GM23248 (cell line): ENCODE results near the gene ELOVL5. TPM values are rescaled to one million over a fixed set of nuclear protein-coding genes. Genes with fewer than 3 reads are reported as not detected.
A peak's percentile ranks its signal among the peaks of the same experiment; 100 is the strongest.

ENCODE experiments used
- DNase-seq: peaks from one replicate; pipeline ENCODE4 v3.0.0-alpha.2; 2015
- H2AFZ ChIP-seq: fragments of 200-600 bp; sonication (generic); 2 replicates; pipeline ENCODE4 v1.6.1; 2016; ENCODE audit warnings: antibody characterized with exemption
- H3F3A ChIP-seq: fragments of 200-600 bp; sonication (generic); 2 replicates; pipeline ENCODE4 v1.6.1; 2016; ENCODE audit warnings: mild to moderate bottlenecking, antibody characterized with exemption, mixed run types; ENCODE audit not compliant: insufficient read depth
- H3K27ac ChIP-seq: fragments of 200-600 bp; sonication (generic); 2 replicates; pipeline ENCODE4 v1.5.1; 2016; ENCODE audit warnings: mild to moderate bottlenecking
- H3K27me3 ChIP-seq: fragments of 200-600 bp; sonication (generic); replicated peaks from 2 replicates; pipeline ENCODE4 v1.6.1; 2016; ENCODE audit warnings: mild to moderate bottlenecking; ENCODE audit not compliant: insufficient read depth
- H3K36me3 ChIP-seq: fragments of 200-600 bp; sonication (generic); 2 replicates; pipeline ENCODE4 v1.6.1; 2016; ENCODE audit warnings: low read depth, mild to moderate bottlenecking
- H3K4me1 ChIP-seq: fragments of 200-600 bp; sonication (generic); 2 replicates; pipeline ENCODE4 v1.6.1; 2016; ENCODE audit warnings: mild to moderate bottlenecking; ENCODE audit not compliant: insufficient read depth
- H3K4me2 ChIP-seq: fragments of 200-600 bp; sonication (generic); one replicate; pipeline ENCODE4 v1.6.1; 2016; ENCODE audit warnings: mild to moderate bottlenecking; ENCODE audit not compliant: unreplicated experiment
- H3K4me3 ChIP-seq: fragments of 200-600 bp; sonication (generic); 2 replicates; pipeline ENCODE4 v1.5.1; 2016; ENCODE audit warnings: mild to moderate bottlenecking
- H3K79me2 ChIP-seq: fragments of 200-600 bp; sonication (generic); 2 replicates; pipeline ENCODE4 v1.6.1; 2016; ENCODE audit warnings: mild to moderate bottlenecking; ENCODE audit not compliant: insufficient read depth
- H3K9ac ChIP-seq: fragments of 200-600 bp; sonication (generic); 2 replicates; pipeline ENCODE4 v1.6.1; 2016; ENCODE audit warnings: mild to moderate bottlenecking
- H3K9me2 ChIP-seq: fragments of 200-600 bp; sonication (generic); 2 replicates; pipeline ENCODE4 v1.6.1; 2016; ENCODE audit warnings: mixed run types, mild to moderate bottlenecking, moderate library complexity; ENCODE audit not compliant: insufficient read depth
- H3K9me3 ChIP-seq: fragments of 200-600 bp; sonication (generic); one replicate; pipeline ENCODE4 v1.6.1; 2017; ENCODE audit warnings: low read depth
- H4K20me1 ChIP-seq: fragments of 200-600 bp; sonication (generic); 2 replicates; pipeline ENCODE4 v1.6.0; 2016; ENCODE audit not compliant: insufficient read depth
- EZH2 ChIP-seq: fragments of 200-600 bp; sonication (generic); IDR thresholded peaks from 2 replicates; pipeline ENCODE4 v1.6.1; 2018; ENCODE audit warnings: antibody characterized with exemption, mild to moderate bottlenecking; ENCODE audit not compliant: insufficient read depth, poor library complexity, severe bottlenecking
- EZH2phosphoT487 ChIP-seq: fragments of 200-600 bp; sonication (generic); IDR thresholded peaks from 2 replicates; pipeline ENCODE4 v1.6.1; 2018; ENCODE audit warnings: antibody characterized with exemption, moderate library complexity, mild to moderate bottlenecking, low read depth; ENCODE audit not compliant: insufficient read depth
- WGBS, 2 experiments: methylation state at CpG; one replicate each; pipeline ENCODE4 v1.1.6; 2015 to 2017; ENCODE audit warnings: low lambda C conversion rate in 2 of 2, low coverage in 1 of 2; ENCODE audit errors: missing lambda C conversion rate in 2 of 2; 5-methylcytosine and 5-hydroxymethylcytosine counted together
- in situ Hi-C: fragments of 300-500 bp; cut with MboI; formaldehyde crosslinking; loops from 2 replicates; pipeline ENCODE4 v1.15.0; 2020
- polyA plus RNA-seq: library from polyadenylated mRNA; unstranded; fragments of >200 nt; fragmentation: Nextera tagmentation; extraction: Ambion mirVana; gene quantifications from 2 replicates; pipeline ENCODE4 v1.2.1, GENCODE V29; 2016
- total RNA-seq: library from RNA; depleted of rRNA; stranded (reverse); fragments of >200 nt; shearing (Covaris generic); gene quantifications from 2 replicates; pipeline ENCODE4 v1.2.3, GENCODE V29; 2014

Gene ELOVL5
- total and polyA plus RNA-seq, 2 experiments from 2014 or later: 70.8 to 87.3 TPM

GRCh38 chr6:53361549-53362031, 12.8 kb upstream of the ELOVL5 start:
- 81 to 84% methylated on average over 4 of the region's 4 CpGs for WGBS, 2 experiments
- no peak overlapping the region for H3K4me3 ChIP-seq
- H3K27me3 ChIP-seq: no peaks in the 10 kb centered on the region
- H3F3A ChIP-seq: peaks cover 34% of the 10 kb centered on the region
- peak overlapping the region; percentile 43 for H3K27ac ChIP-seq
- H3K4me1 ChIP-seq: peaks cover 32% of the 10 kb centered on the region
- in situ Hi-C loops: no loop called here
- TF ChIP-seq EZH2phosphoT487: no peak
- TF ChIP-seq EZH2: no peak
- H2AFZ ChIP-seq: no peak overlapping the region
- no peaks in the 10 kb centered on the region for H3K9me2 ChIP-seq
- H4K20me1 ChIP-seq: no peaks in the 10 kb centered on the region
- no peaks in the 10 kb centered on the region for H3K36me3 ChIP-seq
- peak; percentile 70 for DNase-seq
- no peak overlapping the region for H3K9ac ChIP-seq
- H3K9me3 ChIP-seq: no peaks in the 10 kb centered on the region
- H3K4me2 ChIP-seq: peak overlapping the region; percentile 7
- H3K79me2 ChIP-seq: no peaks in the 10 kb centered on the region

- peak overlapping the region; percentile 88 for H2AFZ ChIP-seq
- peak overlapping the region; percentile 94 for H3K27ac ChIP-seq
- in situ Hi-C loops: no loop called here
- peak overlapping the region; percentile 73 for H3K4me3 ChIP-seq
- WGBS, 2 experiments: 48 to 49% methylated on average over 10 of the region's 10 CpGs
- peak; percentile 63 for DNase-seq
- no peaks in the 10 kb centered on the region for H4K20me1 ChIP-seq
- TF ChIP-seq EZH2: no peak
- TF ChIP-seq EZH2phosphoT487: no peak
- H3K4me2 ChIP-seq: peak overlapping the region; percentile 82
- H3K9me3 ChIP-seq: no peaks in the 10 kb centered on the region
- no peaks in the 10 kb centered on the region for H3K27me3 ChIP-seq
- H3K4me1 ChIP-seq: peaks cover 32% of the 10 kb centered on the region
- no peaks in the 10 kb centered on the region for H3K36me3 ChIP-seq
- H3K79me2 ChIP-seq: no peaks in the 10 kb centered on the region
- H3K9me2 ChIP-seq: no peaks in the 10 kb centered on the region
- H3K9ac ChIP-seq: peak overlapping the region; percentile 88
- peaks cover 34% of the 10 kb centered on the region for H3F3A ChIP-seq
Observed at GRCh38 chr6:53360093-53360912, 11.6 kb upstream of the ELOVL5 start.

GRCh38 chr6:53359843-53360092, 11.0 kb upstream of the ELOVL5 start:
- H3K9ac ChIP-seq: peak overlapping the region; percentile 88
- H3K9me3 ChIP-seq: no peaks in the 10 kb centered on the region
- peak overlapping the region; percentile 73 for H3K4me3 ChIP-seq
- no peaks in the 10 kb centered on the region for H3K9me2 ChIP-seq
- in situ Hi-C loops: no loop called here
- no peak for DNase-seq
- peaks cover 34% of the 10 kb centered on the region for H3F3A ChIP-seq
- H4K20me1 ChIP-seq: no peaks in the 10 kb centered on the region
- H2AFZ ChIP-seq: peak overlapping the region; percentile 88
- WGBS, 2 experiments: 0 to 2% methylated on average over 10 of the region's 10 CpGs
- H3K4me1 ChIP-seq: peaks cover 32% of the 10 kb centered on the region
- H3K4me2 ChIP-seq: peak overlapping the region; percentile 82
- TF ChIP-seq EZH2phosphoT487: no peak
- H3K36me3 ChIP-seq: no peaks in the 10 kb centered on the region
- no peaks in the 10 kb centered on the region for H3K79me2 ChIP-seq
- H3K27ac ChIP-seq: peak overlapping the region; percentile 94
- H3K27me3 ChIP-seq: no peaks in the 10 kb centered on the region

GRCh38 chr6:53359095-53359842, 10.5 kb upstream of the ELOVL5 start:
- H3K9me3 ChIP-seq: no peaks in the 10 kb centered on the region
- WGBS, 2 experiments: 1 to 2% methylated on average over 46 to 71 of the region's 73 CpGs
- no peaks in the 10 kb centered on the region for H3K27me3 ChIP-seq
- in situ Hi-C loops: no loop called here
- peak overlapping the region; percentile 94 for H3K27ac ChIP-seq
- H3F3A ChIP-seq: peaks cover 34% of the 10 kb centered on the region
- peak overlapping the region; percentile 82 for H3K4me2 ChIP-seq
- H3K9ac ChIP-seq: peak overlapping the region; percentile 88
- H3K9me2 ChIP-seq: no peaks in the 10 kb centered on the region
- H3K79me2 ChIP-seq: no peaks in the 10 kb centered on the region
- H3K4me3 ChIP-seq: peak overlapping the region; percentile 73
- peak overlapping the region; percentile 88 for H2AFZ ChIP-seq
- H4K20me1 ChIP-seq: no peaks in the 10 kb centered on the region
- DNase-seq: peak; percentile 98
- H3K4me1 ChIP-seq: peaks cover 32% of the 10 kb centered on the region
- no peak for TF ChIP-seq EZH2phosphoT487
- TF ChIP-seq EZH2: no peak
- no peaks in the 10 kb centered on the region for H3K36me3 ChIP-seq
